MG63 (cell line): ENCODE data around the gene OR51B4. TPM values are rescaled to one million over a fixed set of nuclear protein-coding genes. Genes with fewer than 3 reads are reported as not detected.
"Not testable (repeated sequence)": the region's sequence is repeated elsewhere in the genome, so short reads cannot be mapped to it uniquely, and the experiment has no call there.

ENCODE experiments used
- DNase-seq: peaks from one replicate; pipeline ENCODE4 v3.0.0-alpha.2; 2020
- H3K27me3 ChIP-seq: fragments of 250-450 bp; sonication (Bioruptor Pico); 2 replicates; pipeline ENCODE4 v1.5.1; 2020; ENCODE audit warnings: mild to moderate bottlenecking, moderate library complexity
- H3K36me3 ChIP-seq: fragments of 250-450 bp; sonication (Bioruptor Pico); 2 replicates; pipeline ENCODE4 v1.5.1; 2020; ENCODE audit warnings: mild to moderate bottlenecking, moderate library complexity
- H3K4me3 ChIP-seq: fragments of 250-450 bp; sonication (Bioruptor Pico); 2 replicates; pipeline ENCODE4 v1.5.1; 2020; ENCODE audit warnings: mild to moderate bottlenecking, moderate library complexity
- H3K9me3 ChIP-seq: fragments of 250-450 bp; sonication (Bioruptor Pico); 2 replicates; pipeline ENCODE4 v1.5.1; 2020; ENCODE audit warnings: mild to moderate bottlenecking, moderate library complexity
- total RNA-seq: library from RNA; depleted of rRNA; stranded (reverse); fragments of >200 nt; shearing (Covaris generic); gene quantifications from 2 replicates; pipeline ENCODE4 v1.2.3, GENCODE V29; 2014; ENCODE audit warnings: low replicate concordance; rRNA removed

The OR51B4 gene
- total RNA-seq, 1 experiment from 2014 or later: not detected

- H3K9me3 ChIP-seq, H3K27me3 ChIP-seq, DNase-seq, H3K4me3 ChIP-seq, H3K36me3 ChIP-seq: not testable (repeated sequence)
Measured at GRCh38 chr11:5254023-5254422, 47.7 kb downstream of the OR51B4 start.

GRCh38 chr11:5253440-5253839 lies 48.3 kb downstream of the OR51B4 start:
- not testable (repeated sequence) for H3K9me3 ChIP-seq, DNase-seq

GRCh38 chr11:5252919-5253265 lies 48.9 kb downstream of the OR51B4 start:
- no peak for DNase-seq
- no peak overlapping the region for H3K4me3 ChIP-seq
- H3K27me3 ChIP-seq: no peaks in the 10 kb centered on the region
- no peaks in the 10 kb centered on the region for H3K9me3 ChIP-seq
- no peaks in the 10 kb centered on the region for H3K36me3 ChIP-seq

More at GRCh38 chr11:5253440-5253839, 48.3 kb downstream of the OR51B4 start:
- H3K4me3 ChIP-seq, H3K27me3 ChIP-seq, H3K36me3 ChIP-seq: not testable (repeated sequence)

GRCh38 chr11:5252192-5252918 lies 49.4 kb downstream of the OR51B4 start:
- H3K4me3 ChIP-seq: no peak overlapping the region
- DNase-seq: no peak
- H3K27me3 ChIP-seq: no peaks in the 10 kb centered on the region
- H3K9me3 ChIP-seq: no peaks in the 10 kb centered on the region
- no peaks in the 10 kb centered on the region for H3K36me3 ChIP-seq

GRCh38 chr11:5251746-5252145 lies 50.0 kb downstream of the OR51B4 start:
- no peak overlapping the region for H3K4me3 ChIP-seq
- no peaks in the 10 kb centered on the region for H3K27me3 ChIP-seq
- H3K9me3 ChIP-seq: no peaks in the 10 kb centered on the region
- no peaks in the 10 kb centered on the region for H3K36me3 ChIP-seq
- no peak for DNase-seq

Other genes starting within 250 kb of the OR51B4 start
- gene OR52E2, start 242.3 kb downstream of the OR51B4 start, total RNA-seq: not detected in 2 replicates
- not detected in 2 replicates for gene OR52E1, start 232.4 kb downstream of the OR51B4 start, total RNA-seq
- not detected in 2 replicates for gene OR52A5, start 163.6 kb downstream of the OR51B4 start, total RNA-seq
- not detected in 2 replicates for gene OR52A1, start 147.2 kb downstream of the OR51B4 start, total RNA-seq
- gene OR51V1, start 101.3 kb downstream of the OR51B4 start, total RNA-seq: not detected in 2 replicates
- gene HBB, start 74.9 kb downstream of the OR51B4 start, total RNA-seq: not detected in 2 replicates
- gene HBD, start 67.5 kb downstream of the OR51B4 start, total RNA-seq: not detected in 2 replicates
- gene HBG1, start 52.1 kb downstream of the OR51B4 start, total RNA-seq: not detected in 2 replicates
- not detected in 2 replicates for gene HBG2, start 47.2 kb downstream of the OR51B4 start, total RNA-seq
- gene HBE1, start 32.0 kb downstream of the OR51B4 start, total RNA-seq: not detected in 2 replicates
- gene OR51B2, start 22.4 kb upstream of the OR51B4 start, total RNA-seq: not detected in 2 replicates
- 0.64 and 0.89 TPM in 2 replicates for gene OR51B5, start 41.6 kb upstream of the OR51B4 start, total RNA-seq
- gene OR51B6, start 49.6 kb upstream of the OR51B4 start, total RNA-seq: not detected in 2 replicates
- gene OR51M1, start 81.9 kb upstream of the OR51B4 start, total RNA-seq: not detected in 2 replicates
- not detected in 2 replicates for gene OR51Q1, start 120.2 kb upstream of the OR51B4 start, total RNA-seq
- not detected in 2 replicates for gene OR51I1, start 139.6 kb upstream of the OR51B4 start, total RNA-seq
- gene OR51I2, start 147.4 kb upstream of the OR51B4 start, total RNA-seq: not detected in 2 replicates
- gene OR52D1, start 186.7 kb upstream of the OR51B4 start, total RNA-seq: not detected in 2 replicates
- gene UBQLN3, start 208.0 kb upstream of the OR51B4 start, total RNA-seq: not detected in 2 replicates
- not detected in 2 replicates for gene UBQLNL, start 214.8 kb upstream of the OR51B4 start, total RNA-seq
- not detected in 2 replicates for gene OR52H1, start 246.6 kb upstream of the OR51B4 start, total RNA-seq